RWPE2 (cell line): ENCODE results near the gene MCF2L.

Experiments used
- ATAC-seq: fragments of 200-7000 bp; cut with Tn5 transposase; 3 replicates; pipeline ENCODE4 v1.9.1; 2021; ENCODE audit warnings: low read depth
- DNase-seq: peaks from one replicate; pipeline ENCODE4 v3.0.0-alpha.2; 2020; ENCODE audit warnings: low spot score
- H3K27ac ChIP-seq: fragments of 450-650 bp; 2 replicates; pipeline ENCODE4 v1.5.1; 2017; ENCODE audit warnings: mild to moderate bottlenecking; ENCODE audit not compliant: poor library complexity, severe bottlenecking
- H3K27me3 ChIP-seq: fragments of 250-450 bp; sonication (Bioruptor Pico); 2 replicates; pipeline ENCODE4 v1.5.1; 2021; ENCODE audit warnings: mild to moderate bottlenecking, moderate library complexity; ENCODE audit not compliant: insufficient read depth, poor library complexity, severe bottlenecking
- H3K36me3 ChIP-seq: fragments of 250-450 bp; sonication (Bioruptor Pico); 2 replicates; pipeline ENCODE4 v1.5.1; 2020; ENCODE audit warnings: low read depth, mild to moderate bottlenecking, moderate library complexity
- H3K4me1 ChIP-seq: fragments of 250-450 bp; sonication (Bioruptor Pico); 2 replicates; pipeline ENCODE4 v1.5.1; 2021; ENCODE audit warnings: mild to moderate bottlenecking, moderate library complexity; ENCODE audit not compliant: insufficient read depth, poor library complexity, severe bottlenecking
- H3K4me3 ChIP-seq: fragments of 250-450 bp; sonication (Bioruptor Pico); 2 replicates; pipeline ENCODE4 v1.5.1; 2021; ENCODE audit warnings: mild to moderate bottlenecking, moderate library complexity; ENCODE audit not compliant: severe bottlenecking
- H3K9me3 ChIP-seq: fragments of 250-450 bp; sonication (Bioruptor Pico); 2 replicates; pipeline ENCODE4 v1.5.1; 2021; ENCODE audit warnings: mild to moderate bottlenecking, moderate library complexity; ENCODE audit not compliant: severe bottlenecking
- TF ChIP-seq, protein P1 (sequence below): fragments of 450-650 bp; IDR thresholded peaks from one replicate; pipeline ENCODE4 v1.5.1; 2017; ENCODE audit warnings: mild to moderate bottlenecking, moderate library complexity; ENCODE audit not compliant: poor library complexity, severe bottlenecking

Gene MCF2L

GRCh38 chr13:113069861-113070805 lies 101.1 kb downstream of the MCF2L start:
- Histone ChIP-seq H3K36me3 (no peaks in the 10 kb centered on the region), H3K27me3 (no peaks in the 10 kb centered on the region), H3K4me3 (no peak overlapping the region), H3K27ac (no peak overlapping the region), H3K4me1 (no peaks in the 10 kb centered on the region), H3K9me3 (no peaks in the 10 kb centered on the region)
- no peak for ATAC-seq
- TF ChIP-seq, protein P1, sequence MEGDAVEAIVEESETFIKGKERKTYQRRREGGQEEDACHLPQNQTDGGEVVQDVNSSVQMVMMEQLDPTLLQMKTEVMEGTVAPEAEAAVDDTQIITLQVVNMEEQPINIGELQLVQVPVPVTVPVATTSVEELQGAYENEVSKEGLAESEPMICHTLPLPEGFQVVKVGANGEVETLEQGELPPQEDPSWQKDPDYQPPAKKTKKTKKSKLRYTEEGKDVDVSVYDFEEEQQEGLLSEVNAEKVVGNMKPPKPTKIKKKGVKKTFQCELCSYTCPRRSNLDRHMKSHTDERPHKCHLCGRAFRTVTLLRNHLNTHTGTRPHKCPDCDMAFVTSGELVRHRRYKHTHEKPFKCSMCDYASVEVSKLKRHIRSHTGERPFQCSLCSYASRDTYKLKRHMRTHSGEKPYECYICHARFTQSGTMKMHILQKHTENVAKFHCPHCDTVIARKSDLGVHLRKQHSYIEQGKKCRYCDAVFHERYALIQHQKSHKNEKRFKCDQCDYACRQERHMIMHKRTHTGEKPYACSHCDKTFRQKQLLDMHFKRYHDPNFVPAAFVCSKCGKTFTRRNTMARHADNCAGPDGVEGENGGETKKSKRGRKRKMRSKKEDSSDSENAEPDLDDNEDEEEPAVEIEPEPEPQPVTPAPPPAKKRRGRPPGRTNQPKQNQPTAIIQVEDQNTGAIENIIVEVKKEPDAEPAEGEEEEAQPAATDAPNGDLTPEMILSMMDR = no peak
- no peak for DNase-seq

GRCh38 chr13:113070855-113071254 lies 101.8 kb downstream of the MCF2L start:
- no peak for DNase-seq
- TF ChIP-seq, protein P1 = no peak
- Histone ChIP-seq H3K27ac (no peak overlapping the region), H3K36me3 (no peaks in the 10 kb centered on the region), H3K27me3 (no peaks in the 10 kb centered on the region), H3K4me1 (no peaks in the 10 kb centered on the region), H3K4me3 (no peak overlapping the region), H3K9me3 (no peaks in the 10 kb centered on the region)
- ATAC-seq = no peak

DNA sequence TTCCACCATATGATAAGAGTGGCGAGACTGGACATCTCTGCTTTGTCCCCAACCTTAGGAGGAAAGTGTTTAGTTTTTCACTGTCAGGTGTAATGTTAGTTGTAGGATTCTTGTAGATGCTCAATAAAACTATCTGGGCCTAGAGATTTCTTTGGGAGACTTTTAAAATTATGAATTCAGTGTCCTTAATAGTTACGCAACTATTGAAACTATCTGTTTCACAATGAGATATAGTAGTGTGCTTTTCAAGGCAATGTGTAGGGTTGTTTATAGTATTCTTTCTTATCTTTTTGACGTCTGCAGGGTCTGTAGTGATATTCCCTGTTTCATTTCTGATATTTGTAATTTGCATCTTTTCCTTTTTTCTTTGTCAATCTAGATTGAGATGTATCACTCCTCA lies 103.4 kb downstream of the MCF2L start:
- no peak for ATAC-seq
- no peak for DNase-seq
- H3K36me3 ChIP-seq = no peaks in the 10 kb centered on the region
- no peak overlapping the region for H3K27ac ChIP-seq
- H3K4me1 ChIP-seq = no peaks in the 10 kb centered on the region
- TF ChIP-seq, protein P1 = no peak
- no peaks in the 10 kb centered on the region for H3K9me3 ChIP-seq
- no peaks in the 10 kb centered on the region for H3K27me3 ChIP-seq
- H3K4me3 ChIP-seq = no peak overlapping the region

- TF ChIP-seq, protein P1 = no peak
- Histone ChIP-seq H3K36me3 (no peaks in the 10 kb centered on the region), H3K4me3 (no peak overlapping the region), H3K27ac (no peak overlapping the region), H3K9me3 (no peaks in the 10 kb centered on the region), H3K27me3 (no peaks in the 10 kb centered on the region), H3K4me1 (no peaks in the 10 kb centered on the region)
- DNase-seq = no peak
- ATAC-seq = no peak
These were observed 104.9 kb downstream of the MCF2L start for GRCh38 chr13:113073942-113074341.

DNA sequence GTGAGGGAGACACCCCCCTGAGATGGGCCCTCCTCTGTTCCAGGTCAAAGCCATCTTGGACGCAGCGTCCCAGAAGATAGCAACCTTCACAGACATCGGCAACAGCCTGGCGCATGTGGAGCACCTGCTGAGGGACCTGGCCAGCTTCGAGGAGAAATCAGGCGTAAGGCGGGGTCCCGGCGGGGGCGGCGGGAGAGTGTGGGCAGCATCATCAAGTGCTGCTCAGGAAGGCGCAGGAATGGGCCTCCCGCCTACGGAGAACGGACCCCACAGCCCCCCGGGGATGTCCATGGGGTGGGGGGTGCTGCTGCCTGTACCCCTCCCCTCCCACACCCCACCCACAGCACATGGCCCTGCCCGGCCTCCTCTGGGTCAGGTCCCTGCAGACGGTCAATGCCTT lies 105.4 kb downstream of the MCF2L start:
- H3K4me1 ChIP-seq = no peaks in the 10 kb centered on the region
- no peaks in the 10 kb centered on the region for H3K27me3 ChIP-seq
- TF ChIP-seq, protein P1 = no peak
- no peak for DNase-seq
- H3K9me3 ChIP-seq = no peaks in the 10 kb centered on the region
- no peak overlapping the region for H3K27ac ChIP-seq
- no peak for ATAC-seq
- H3K36me3 ChIP-seq = no peaks in the 10 kb centered on the region
- no peak overlapping the region for H3K4me3 ChIP-seq
